ENCODE measurements around the gene MYOT. TPM values are rescaled to one million over a fixed set of nuclear protein-coding genes. Genes with fewer than 3 reads are reported as not detected.
"Not testable (repeated sequence)": the region's sequence is repeated elsewhere in the genome, so short reads cannot be mapped to it uniquely, and the experiment has no call there.

MYOT gene
- not detected in 2 replicates for total RNA-seq

DNA sequence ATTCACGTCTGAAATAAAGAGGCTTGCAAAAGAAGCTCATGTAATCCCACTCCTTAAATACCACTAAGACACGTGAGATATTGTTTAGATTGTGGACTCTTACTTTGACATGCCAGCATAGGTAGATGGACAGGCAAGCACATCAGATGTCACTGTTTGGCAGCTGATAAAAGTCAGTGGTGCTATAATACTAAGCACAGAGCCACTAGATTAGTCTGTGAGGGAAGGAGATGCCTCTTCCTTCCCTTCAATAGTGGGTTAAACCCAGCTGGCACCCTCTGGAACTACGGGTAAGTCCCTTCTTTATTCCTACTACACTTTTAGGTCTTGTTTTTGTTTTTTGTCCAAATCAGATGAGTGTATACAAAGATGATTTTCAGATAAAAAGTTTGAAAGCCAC lies at the start of gene MYOT:
Gene MYOT (plus strand): TSS at position 197 of the 400 bp plus-strand sequence. CDS start 2,792 bp downstream, outside the sequence.
- no peak for DNase-seq (ENCODE audit: low read depth in 2 of 2)

- no peak for DNase-seq (ENCODE audit: low read depth in 2 of 2)
These were observed 47.9 kb upstream of the MYOT start for GRCh38 chr5:137819766-137820165.

DNA sequence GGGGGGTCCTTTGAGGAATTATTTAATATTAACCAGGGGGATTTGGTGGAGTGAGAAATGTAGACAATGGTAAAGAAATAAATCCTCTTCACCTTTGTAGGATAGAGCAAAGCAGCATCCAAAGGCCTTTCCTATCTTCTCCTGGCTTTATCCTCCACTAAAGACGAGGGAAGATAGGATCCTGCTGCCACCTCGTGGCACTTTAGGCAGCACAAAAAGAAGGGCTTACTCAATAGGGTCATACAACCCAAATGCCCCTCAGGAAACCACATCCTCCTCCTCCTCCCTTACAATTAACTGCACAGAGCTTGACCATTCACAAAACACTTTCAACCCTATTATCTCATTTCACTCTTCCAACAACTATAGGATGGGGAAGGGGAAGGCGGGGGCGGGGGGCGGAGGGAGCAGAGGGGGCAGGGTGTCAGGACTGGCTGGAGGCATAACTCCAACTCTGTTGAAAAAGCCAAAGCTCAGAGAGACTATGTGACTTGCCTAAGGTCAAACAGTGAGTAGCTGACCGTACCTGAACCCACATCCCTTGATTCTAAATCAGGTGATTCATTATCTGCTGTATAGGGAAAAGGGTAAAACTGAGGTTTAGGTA lies 45.4 kb upstream of the MYOT start:
- peak; percentile 7 to 36 for DNase-seq (ENCODE audit: low read depth in 2 of 2)

GRCh38 chr5:137822984-137823383 lies 44.7 kb upstream of the MYOT start:
- DNase-seq (ENCODE audit: low read depth in 2 of 2): no peak

DNA sequence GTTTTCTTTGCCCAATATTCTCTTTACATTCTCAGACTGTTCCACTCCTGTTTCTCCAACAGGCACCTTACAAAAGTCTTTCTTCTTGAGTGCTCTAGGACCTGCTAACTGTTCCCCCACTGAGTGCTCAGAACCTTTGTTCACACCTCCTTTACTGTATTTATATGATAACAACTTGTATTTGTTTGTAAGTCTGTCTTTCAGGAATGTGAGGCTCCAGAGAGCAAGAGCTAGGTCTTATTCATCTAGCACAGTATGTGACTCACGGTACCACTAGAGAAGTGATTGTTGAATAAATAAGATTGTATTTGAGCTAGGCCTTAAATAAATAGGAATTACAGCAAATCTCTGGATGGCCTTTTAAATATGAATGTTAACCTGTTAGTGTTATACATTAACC lies 42.5 kb upstream of the MYOT start:
- DNase-seq (ENCODE audit: low read depth in 2 of 2): no peak

- DNase-seq (ENCODE audit: low read depth in 2 of 2): no peak
These were observed 41.6 kb upstream of the MYOT start for GRCh38 chr5:137826067-137826466.

GRCh38 chr5:137828180-137828579 lies 39.5 kb upstream of the MYOT start:
- no peak for DNase-seq (ENCODE audit: low read depth in 2 of 2)

GRCh38 chr5:137828664-137829063 lies 39.0 kb upstream of the MYOT start:
- DNase-seq (ENCODE audit: low read depth in 2 of 2): no peak

DNA sequence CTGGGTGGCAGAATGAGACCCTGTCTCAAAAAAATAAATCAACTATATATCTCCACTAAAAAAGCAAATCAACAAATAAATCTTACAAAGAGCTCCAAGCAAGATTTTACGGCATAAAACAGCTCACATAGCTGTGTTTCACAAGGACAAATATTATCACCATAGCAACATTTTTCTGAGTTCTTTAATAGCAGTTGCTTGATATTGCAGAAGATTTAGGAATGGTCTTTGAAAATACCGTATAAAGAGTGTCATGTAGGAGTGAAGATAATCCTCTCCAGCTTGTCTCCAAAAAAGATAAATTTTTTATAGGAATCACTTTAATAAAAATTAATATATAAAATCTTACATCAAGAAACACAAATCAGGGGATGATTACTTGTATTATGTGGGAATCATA lies 36.6 kb upstream of the MYOT start:
- no peak for DNase-seq (ENCODE audit: low read depth in 2 of 2)

- DNase-seq (ENCODE audit: low read depth in 2 of 2): no peak
These were observed 36.1 kb upstream of the MYOT start for GRCh38 chr5:137831526-137831925.

- no peak for DNase-seq (ENCODE audit: low read depth in 2 of 2)
These were observed 35.2 kb upstream of the MYOT start for GRCh38 chr5:137832416-137832815.

GRCh38 chr5:137833463-137833862 lies 34.2 kb upstream of the MYOT start:
- peak in 1 of 2 donors; percentile 2 for DNase-seq (ENCODE audit: low read depth in 2 of 2)

- DNase-seq (ENCODE audit: low read depth in 2 of 2): no peak
These were observed 33.1 kb upstream of the MYOT start for GRCh38 chr5:137834498-137835049.

DNA sequence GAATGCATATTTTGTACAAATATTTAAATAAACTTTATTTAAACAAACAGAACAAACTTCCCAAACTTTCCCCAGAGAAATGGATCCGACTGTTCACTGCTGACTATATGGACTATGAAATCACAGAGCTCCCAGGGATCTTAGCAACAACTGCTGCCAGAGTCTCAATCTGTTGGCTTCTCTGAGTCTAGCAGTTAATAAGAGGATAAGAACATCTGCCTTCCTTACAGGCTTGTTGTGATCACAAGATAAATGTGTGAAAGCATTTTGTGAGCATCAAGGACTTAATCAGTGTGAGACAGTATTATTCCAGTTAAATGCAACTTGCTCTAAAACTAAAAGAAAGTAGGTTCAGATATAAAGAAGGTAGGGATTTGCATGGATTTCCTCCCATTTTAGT lies 31.4 kb upstream of the MYOT start:
- DNase-seq (ENCODE audit: low read depth in 2 of 2): no peak

DNA sequence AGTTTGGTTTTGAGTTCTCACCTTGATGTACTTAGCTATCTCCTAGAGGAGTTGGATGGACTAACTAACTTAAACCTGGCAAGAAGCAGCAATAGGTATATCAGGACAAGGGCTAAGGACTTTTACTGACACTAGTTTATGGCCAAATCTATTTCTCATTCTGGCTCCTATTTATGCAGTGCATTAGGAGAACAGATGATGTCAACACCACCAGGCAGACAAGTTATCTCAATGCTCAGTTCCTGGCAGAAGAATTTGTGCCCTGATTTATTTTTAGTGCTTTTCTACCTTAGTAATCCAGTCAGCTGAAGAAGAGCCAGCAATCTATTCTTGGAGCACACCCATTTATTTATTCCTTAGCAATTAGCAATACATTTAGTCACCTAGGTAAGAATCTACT lies 30.7 kb upstream of the MYOT start:
- no peak for DNase-seq (ENCODE audit: low read depth in 2 of 2)

- DNase-seq (ENCODE audit: low read depth in 2 of 2): no peak
These were observed 29.9 kb upstream of the MYOT start for GRCh38 chr5:137837491-137838394.

GRCh38 chr5:137838976-137839375 lies 28.7 kb upstream of the MYOT start:
- DNase-seq (ENCODE audit: low read depth in 2 of 2): no peak

GRCh38 chr5:137842296-137842695 lies 25.4 kb upstream of the MYOT start:
- DNase-seq (ENCODE audit: low read depth in 2 of 2): no peak

DNA sequence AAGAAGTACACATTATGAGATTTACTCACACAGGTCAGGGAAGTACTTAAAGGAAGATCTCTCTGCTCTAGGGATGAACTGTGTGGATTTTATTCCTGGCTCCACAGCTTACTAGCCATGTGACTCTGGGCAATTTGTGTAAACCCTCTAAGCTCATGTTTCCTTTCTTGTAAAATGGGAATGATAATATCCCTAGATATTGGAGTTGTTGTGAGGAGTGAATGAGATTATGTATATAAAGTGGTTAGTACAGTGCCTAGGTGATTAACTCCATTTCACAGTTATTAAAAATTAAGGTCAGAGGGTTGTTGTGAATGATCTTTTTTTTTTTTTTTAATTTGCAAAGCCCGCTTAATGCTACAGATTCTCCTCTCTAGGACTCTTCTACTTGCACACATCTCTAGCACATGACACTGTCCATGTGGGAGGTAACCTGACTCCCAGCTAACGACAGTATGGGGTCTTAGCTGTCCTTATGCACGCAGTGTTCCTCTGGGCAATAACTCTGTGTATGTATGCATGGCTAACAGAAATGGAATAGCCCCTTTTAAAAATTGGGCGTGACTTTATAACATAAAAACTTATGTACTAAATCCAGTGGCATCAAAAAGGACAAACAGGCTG lies 23.9 kb upstream of the MYOT start:
- DNase-seq (ENCODE audit: low read depth in 2 of 2): no peak

GRCh38 chr5:137845472-137845871 lies 22.2 kb upstream of the MYOT start:
- no peak for DNase-seq (ENCODE audit: low read depth in 2 of 2)

DNA sequence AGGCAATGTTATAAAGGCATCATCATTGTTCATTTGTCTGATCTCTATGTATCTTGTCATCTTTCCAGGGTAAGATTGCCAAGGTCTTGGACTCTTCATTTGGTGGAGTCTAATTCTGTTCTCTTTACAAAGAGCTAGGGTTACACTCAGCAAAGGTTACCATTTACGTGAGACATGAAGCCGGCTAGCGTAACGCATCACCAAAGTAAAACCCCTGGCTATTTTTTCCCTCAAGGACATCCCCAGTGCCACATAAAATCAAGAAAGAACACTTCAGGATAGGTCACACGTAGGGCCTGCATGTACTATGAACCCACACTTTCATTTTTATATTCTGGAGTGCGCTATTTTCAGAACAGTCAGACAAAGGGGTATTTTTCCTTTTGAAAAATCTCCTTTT lies 20.0 kb upstream of the MYOT start:
- no peak for DNase-seq (ENCODE audit: low read depth in 2 of 2)

- not testable (repeated sequence) for DNase-seq (ENCODE audit: low read depth in 2 of 2)
These were observed 14.5 kb upstream of the MYOT start for GRCh38 chr5:137853165-137853564.

All from dermis microvascular lymphatic vessel endothelial cell (primary cell).